HepG2 (cell line): ENCODE measurements around the gene FRMD4B. TPM values are rescaled to one million over a fixed set of nuclear protein-coding genes. Genes with fewer than 3 reads are reported as not detected.

Experiments used
- ATAC-seq: fragments of 200-7000 bp; cut with Tn5 transposase; 3 replicates; pipeline ENCODE4 v1.9.1; 2020; ENCODE audit warnings: mild to moderate bottlenecking, moderate library complexity
- BruUV-seq: library from RNA; stranded (reverse); fragments of 400-500 nt; replicated peaks from 2 replicates; lab custom pipeline; 2021; lab: Mats Ljungman, UMichigan
- CTCF ChIA-PET: fragments of 300-600 bp; formaldehyde crosslinking; extraction: SDS; loops from one replicate; lab custom pipeline; 2021; ENCODE audit warnings: low total read pairs, inconsistent platforms, low intra/inter-chr PET ratio; lab: Yijun Ruan, JAX
- POLR2A ChIA-PET: fragments of 350-600 bp; sonication (Branson Sonifier 250); formaldehyde crosslinking; loops from one replicate; lab custom pipeline; 2020; ENCODE audit warnings: antibody characterized with exemption, inconsistent platforms; lab: Yijun Ruan, JAX
- DNase-seq: peaks from one replicate; pipeline ENCODE4 v3.0.0-alpha.2; 2015; ENCODE audit warnings: low spot score
- FAIRE-seq: peaks from 3 replicates; lab custom pipeline; 2011; peaks lifted over from hg19 to GRCh38; lab: Jason Lieb, UNC
- H2AFZ ChIP-seq: one replicate; pipeline ENCODE4 v1.6.1; 2011; ENCODE audit warnings: low read length, inconsistent platforms
- H3K27ac ChIP-seq: fragments of 300-600 bp; 3 replicates; pipeline ENCODE4 v1.8.0; 2011; ENCODE audit warnings: mixed run types, mild to moderate bottlenecking, mixed read lengths, low read length, inconsistent platforms; ENCODE audit not compliant: insufficient read depth; ENCODE audit errors: extremely low read length
- H3K27me3 ChIP-seq, 2 experiments: fragments of 200-600 bp in 1 of 2; 2 replicates in 1 of 2; 3 replicates in 1 of 2; pipeline versions ENCODE4 v1.6.0 to v1.8.0; 2011; ENCODE audit warnings: low read length in 2 of 2, mild to moderate bottlenecking in 2 of 2, moderate library complexity in 2 of 2, inconsistent platforms in 1 of 2; ENCODE audit not compliant: insufficient read depth in 2 of 2, control insufficient read depth in 1 of 2
- H3K36me3 ChIP-seq, 2 experiments: fragments of 200-600 bp in 1 of 2; replicated peaks in 1 of 2; 2 replicates in 1 of 2; 3 replicates in 1 of 2; pipeline versions ENCODE4 v1.5.1 to v1.8.0; 2011; ENCODE audit warnings: low read length in 2 of 2, inconsistent platforms in 1 of 2; ENCODE audit not compliant: insufficient read depth in 2 of 2, control insufficient read depth in 1 of 2
- H3K4me1 ChIP-seq: 2 replicates; pipeline ENCODE4 v1.5.1; 2012; ENCODE audit warnings: low read length, inconsistent platforms; ENCODE audit not compliant: insufficient read depth
- H3K4me2 ChIP-seq: 2 replicates; pipeline ENCODE4 v1.6.0; 2011; ENCODE audit warnings: low read depth, low read length, inconsistent platforms
- H3K4me3 ChIP-seq, 3 experiments: fragments of 200-600 bp in 1 of 3; sonication (generic), shearing (Covaris generic) in 1 of 3; replicated peaks in 1 of 3; 2 replicates each; pipeline ENCODE4 v1.5.1; 2011 to 2016; ENCODE audit warnings: low read length in 3 of 3, inconsistent platforms in 2 of 3, low read depth in 2 of 3, mild to moderate bottlenecking in 2 of 3, control low read depth in 1 of 3, mixed read lengths in 1 of 3; ENCODE audit not compliant: insufficient read depth in 1 of 3
- H3K79me2 ChIP-seq: one replicate; pipeline ENCODE4 v1.6.1; 2011; ENCODE audit warnings: low read length, inconsistent platforms; ENCODE audit not compliant: insufficient read depth
- H3K9ac ChIP-seq: 2 replicates; pipeline ENCODE4 v1.6.0; 2011; ENCODE audit warnings: mild to moderate bottlenecking, low read depth, low read length, inconsistent platforms; ENCODE audit not compliant: insufficient read depth
- H3K9me3 ChIP-seq: 2 replicates; pipeline ENCODE4 v1.5.1; 2012; ENCODE audit warnings: mild to moderate bottlenecking, low read length
- H4K20me1 ChIP-seq: 2 replicates; pipeline ENCODE4 v1.6.0; 2011; ENCODE audit warnings: inconsistent platforms, mild to moderate bottlenecking, low read length, moderate library complexity; ENCODE audit not compliant: insufficient read depth
- ATF1 ChIP-seq: IDR thresholded peaks from 2 replicates; pipeline ENCODE4 v1.6.1; 2016; ENCODE audit warnings: mild to moderate bottlenecking, control low read depth
- E2F5 ChIP-seq: sonication (generic); formaldehyde crosslinking; conservative IDR thresholded peaks from 2 replicates; pipeline ENCODE4 v1.4.0; 2020; ENCODE audit warnings: missing genetic modification reagents
- ETV6 ChIP-seq: sonication (generic); formaldehyde crosslinking; conservative IDR thresholded peaks from 2 replicates; pipeline ENCODE4 v1.4.0; 2020; ENCODE audit warnings: missing genetic modification reagents
- HDAC6 ChIP-seq: fragments of 200-600 bp; sonication (generic); IDR thresholded peaks from 2 replicates; pipeline ENCODE4 v1.7.0; 2017; ENCODE audit warnings: mild to moderate bottlenecking, antibody characterized with exemption, low read length, low read depth
- KLF9 ChIP-seq: IDR thresholded peaks from 2 replicates; pipeline ENCODE4 v1.6.1; 2016; ENCODE audit warnings: low read depth
- MAFG ChIP-seq: sonication (generic); formaldehyde crosslinking; IDR thresholded peaks from 2 replicates; pipeline ENCODE4 v1.5.1; 2020; ENCODE audit warnings: mild to moderate bottlenecking, missing genetic modification reagents
- NFKB2 ChIP-seq: sonication (generic); formaldehyde crosslinking; IDR thresholded peaks from 2 replicates; pipeline ENCODE4 v1.4.0; 2020; ENCODE audit warnings: missing genetic modification reagents, borderline replicate concordance
- SAFB2 ChIP-seq: sonication (generic); formaldehyde crosslinking; IDR thresholded peaks from 2 replicates; pipeline ENCODE4 v1.5.1; 2020; ENCODE audit warnings: missing genetic modification reagents, low read depth, mild to moderate bottlenecking, borderline replicate concordance
- SMAD9 ChIP-seq: sonication (generic); formaldehyde crosslinking; IDR thresholded peaks from 2 replicates; pipeline ENCODE4 v1.5.1; 2020; ENCODE audit warnings: mild to moderate bottlenecking, missing genetic modification reagents
- ZNF746 ChIP-seq: sonication (generic); formaldehyde crosslinking; IDR thresholded peaks from 2 replicates; pipeline ENCODE4 v1.8.0; 2022; ENCODE audit warnings: mild to moderate bottlenecking, missing genetic modification reagents
- ZSCAN12 ChIP-seq: sonication (generic); formaldehyde crosslinking; IDR thresholded peaks from 2 replicates; pipeline ENCODE4 v1.9.0; 2021; ENCODE audit warnings: mild to moderate bottlenecking, missing genetic modification reagents
- WGBS: methylation state at CpG from one replicate; pipeline ENCODE4 v1.1.6; 2017; ENCODE audit warnings: low lambda C conversion rate; 5-methylcytosine and 5-hydroxymethylcytosine counted together
- in situ Hi-C: cut with HindIII; loops from 2 replicates; pipeline ENCODE4 v1.10.0; 2017; ENCODE audit warnings: low pct_unique_long_range_greater_than_20kb; ENCODE audit not compliant: extremely low pct_ligation_motif_present
- intact Hi-C: fragments of 100-400 bp; cut with micrococcal nuclease; formaldehyde crosslinking; loops from one replicate; pipeline ENCODE4 v1.10.0; 2022; ENCODE audit not compliant: unreplicated experiment
- polyA plus RNA-seq, 8 experiments: library from polyadenylated mRNA; depleted of rRNA in 3 of 8; stranded (reverse) in 7 of 8; unstranded in 1 of 8; fragments of >200 nt; fragmentation: Illumina TruSeq in 4 of 8; extraction: Trizol in 4 of 8; gene quantifications; 2 replicates each; pipeline versions ENCODE4 v1.2.1 to v1.2.3, GENCODE V29; 2011 to 2016; ENCODE audit warnings: low read depth in 4 of 8, missing spikeins in 1 of 8, mixed read lengths in 1 of 8; ENCODE audit not compliant: insufficient read depth in 1 of 8
- total RNA-seq, 5 experiments: library from RNA; depleted of rRNA; stranded (reverse); fragments of >200 nt; fragmentation: Illumina TruSeq; extraction: Trizol; gene quantifications; 2 replicates each; pipeline ENCODE4 v1.2.3, GENCODE V29; 2016; ENCODE audit warnings: low read depth in 1 of 5
- TF ChIP-seq, protein P1 (sequence below): sonication (generic); formaldehyde crosslinking; IDR thresholded peaks from 2 replicates; pipeline ENCODE4 v1.8.0; 2022; ENCODE audit warnings: missing genetic modification reagents, low read depth, mild to moderate bottlenecking, borderline replicate concordance

The FRMD4B gene
- total and polyA plus RNA-seq, 2 of the 13 experiments (the other 11 are each of a cell fraction or from before 2014, with no cell fraction given) = 3.0 to 3.3 TPM

DNA sequence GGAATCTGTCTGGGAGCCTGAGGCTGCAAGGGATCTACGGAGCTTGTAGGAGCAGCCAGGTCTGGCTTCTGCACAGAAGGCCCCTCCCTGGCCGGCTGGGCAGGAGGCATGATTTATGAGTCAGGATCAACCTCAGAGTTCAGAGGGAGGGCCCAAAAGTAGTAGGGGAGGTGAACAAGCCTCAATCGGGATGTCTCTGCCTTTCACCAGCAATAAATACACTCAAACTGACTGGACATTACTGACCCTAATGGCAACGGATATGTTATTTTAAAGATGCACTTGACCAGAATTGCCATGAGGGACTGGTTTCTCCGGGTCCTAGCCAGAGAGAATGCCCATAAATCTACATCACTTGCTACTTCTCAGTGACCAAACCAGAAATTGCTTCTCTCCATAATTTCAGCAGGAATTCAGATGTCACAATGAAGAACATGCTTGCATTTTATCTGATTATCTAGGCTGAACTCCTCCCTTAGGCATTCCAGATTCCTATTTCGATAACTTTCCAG lies 153.9 kb downstream of the FRMD4B start:
- intact Hi-C loops (no loop called here), in situ Hi-C loops (no loop called here)
- DNase-seq (no peak), FAIRE-seq (no peak), ATAC-seq (no peak)
- H3K4me1 ChIP-seq = no peaks in the 10 kb centered on the region
- no peak overlapping the region for H3K4me3 ChIP-seq
- H3K36me3 ChIP-seq = no peaks in the 10 kb centered on the region
- POLR2A ChIA-PET = no interaction called here
- TF ChIP-seq SMAD9 (CRISPR knock-in tag) = no peak
- TF ChIP-seq, protein P1, sequence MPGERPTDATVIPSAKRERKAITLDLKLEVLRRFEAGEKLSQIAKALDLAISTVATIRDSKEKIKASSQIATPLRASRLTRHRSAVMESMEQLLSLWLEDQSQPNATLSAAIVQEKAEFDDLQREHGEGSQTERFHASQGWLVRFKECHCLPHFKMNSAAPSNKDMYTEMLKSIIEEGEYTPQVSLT (CRISPR knock-in tag) = no peak
- no peak for TF ChIP-seq ATF1 (CRISPR knock-in tag)
- TF ChIP-seq NFKB2 (CRISPR knock-in tag) = no peak
- TF ChIP-seq KLF9 (CRISPR knock-in tag) = no peak
- no peak for TF ChIP-seq ZSCAN12 (CRISPR knock-in tag)
- TF ChIP-seq SAFB2 (CRISPR knock-in tag) = no peak
- no peak for TF ChIP-seq ETV6
- no peak for TF ChIP-seq MAFG (CRISPR knock-in tag)
- TF ChIP-seq E2F5 (CRISPR knock-in tag) = no peak
- TF ChIP-seq HDAC6 = no peak
- no peak for TF ChIP-seq ZNF746 (CRISPR knock-in tag)
- BruUV-seq = no TSS peak
- no peaks in the 10 kb centered on the region for H4K20me1 ChIP-seq
- H3K27ac ChIP-seq = no peak overlapping the region
- no peak overlapping the region for H2AFZ ChIP-seq
- CTCF ChIA-PET = no interaction called here
- 66% methylated on average over 5 of the region's 6 CpGs for WGBS
- H3K79me2 ChIP-seq = no peaks in the 10 kb centered on the region
- H3K4me2 ChIP-seq = no peak overlapping the region
- H3K27me3 ChIP-seq = no peaks in the 10 kb centered on the region
- H3K9ac ChIP-seq = no peak overlapping the region
- H3K9me3 ChIP-seq = no peaks in the 10 kb centered on the region
